ENCODE results near the gene F7. TPM values are rescaled to one million over a fixed set of nuclear protein-coding genes. Genes with fewer than 3 reads are reported as not detected.
"Not testable (repeated sequence)": the region's sequence is repeated elsewhere in the genome, so short reads cannot be mapped to it uniquely, and the experiment has no call there.

The F7 gene
- total RNA-seq, 1 donor from 2014 or later = not detected

GRCh38 chr13:113150550-113151365 is 45.2 kb downstream of the F7 start:
- intact Hi-C loops (cut with micrococcal nuclease) = loop anchor here (5.0 to 10.0 kb wide), 2 partner anchors 344 to 463 kb away; partner anchors contain the start of gene DCUN1D2

GRCh38 chr13:113151745-113152690 is 46.4 kb downstream of the F7 start:
- intact Hi-C loops (cut with micrococcal nuclease) = loop anchor here (2.0 to 10.0 kb wide), 3 partner anchors 19 to 465 kb away; partner anchors contain the start of gene DCUN1D2

- intact Hi-C loops (cut with micrococcal nuclease) = loop anchor here (2.0 to 10.0 kb wide), 3 partner anchors 20 to 465 kb away; partner anchors contain the start of gene DCUN1D2
Observed at GRCh38 chr13:113152691-113152983, 47.0 kb downstream of the F7 start.

GRCh38 chr13:113152984-113153809 is 47.6 kb downstream of the F7 start:
- intact Hi-C loops (cut with micrococcal nuclease) = loop anchor here (2.0 to 10.0 kb wide), 3 partner anchors 20 to 466 kb away; partner anchors contain the start of gene DCUN1D2

GRCh38 chr13:113153810-113154748 is 48.5 kb downstream of the F7 start:
- intact Hi-C loops (cut with micrococcal nuclease) = loop anchor here (1.0 to 10.0 kb wide), 6 partner anchors 21 to 467 kb away; partner anchors contain the start of genes CUL4A, DCUN1D2 and LAMP1

- intact Hi-C loops (cut with micrococcal nuclease) = loop anchor here (10.0 kb wide), 1 partner anchor 340 kb away; the partner anchor contains the start of gene DCUN1D2
Observed at GRCh38 chr13:113155201-113155600, 49.6 kb downstream of the F7 start.

- intact Hi-C loops (cut with micrococcal nuclease) = loop anchor here (2.0 to 10.0 kb wide), 2 partner anchors 21 to 339 kb away; partner anchors contain the start of gene DCUN1D2
Observed at GRCh38 chr13:113155982-113156655, 50.5 kb downstream of the F7 start.

- intact Hi-C loops (cut with micrococcal nuclease) = loop anchor here (2.0 to 10.0 kb wide), 2 partner anchors 19 to 337 kb away; partner anchors contain the start of gene DCUN1D2
Observed at GRCh38 chr13:113157206-113157928, 51.8 kb downstream of the F7 start.

- intact Hi-C loops (cut with micrococcal nuclease) = loop anchor here (2.0 to 10.0 kb wide), 2 partner anchors 19 to 337 kb away; partner anchors contain the start of gene DCUN1D2
Observed at GRCh38 chr13:113157929-113158747, 52.5 kb downstream of the F7 start, which contains the start of gene PROZ. Gene PROZ, plus strand, starts transcription at chr13:113158648. Its CDS starts 13 bp downstream, at chr13:113158661.

GRCh38 chr13:113158946-113159345 is 53.4 kb downstream of the F7 start:
- intact Hi-C loops (cut with micrococcal nuclease) = loop anchor here (10.0 kb wide), 1 partner anchor 336 kb away; the partner anchor contains the start of gene DCUN1D2

- intact Hi-C loops (cut with micrococcal nuclease) = loop anchor here (10.0 kb wide), 1 partner anchor 335 kb away; the partner anchor contains the start of gene DCUN1D2
Observed at GRCh38 chr13:113159701-113160100, 54.1 kb downstream of the F7 start.

GRCh38 chr13:113160983-113161382 is 55.4 kb downstream of the F7 start:
- intact Hi-C loops (cut with micrococcal nuclease) = no loop called here

GRCh38 chr13:113161433-113161832 is 55.8 kb downstream of the F7 start:
- intact Hi-C loops (cut with micrococcal nuclease) = no loop called here

GRCh38 chr13:113161975-113162374 is 56.4 kb downstream of the F7 start:
- intact Hi-C loops (cut with micrococcal nuclease) = not testable (repeated sequence)

- intact Hi-C loops (cut with micrococcal nuclease) = no loop called here
Observed at GRCh38 chr13:113162783-113163685, 57.4 kb downstream of the F7 start.

- intact Hi-C loops (cut with micrococcal nuclease) = no loop called here
Observed at GRCh38 chr13:113164492-113164891, 58.9 kb downstream of the F7 start.
